HG03521 (cell line): ENCODE data around the gene SEMA5B.

Source experiments
- ATAC-seq: cut with Tn5 transposase; IDR thresholded peaks from one replicate; pipeline ENCODE4 v1.9.1; 2021; ENCODE audit warnings: mild to moderate bottlenecking, moderate library complexity; ENCODE audit not compliant: unreplicated experiment

SEMA5B gene

GRCh38 chr3:122912772-122913538 is 114.6 kb downstream of the SEMA5B start:
- no peak for ATAC-seq

GRCh38 chr3:122911901-122912300 is 115.7 kb downstream of the SEMA5B start:
- no peak for ATAC-seq

GRCh38 chr3:122908251-122908650 is 119.3 kb downstream of the SEMA5B start:
- no peak for ATAC-seq

GRCh38 chr3:122907471-122907870 is 120.1 kb downstream of the SEMA5B start:
- no peak for ATAC-seq

- no peak for ATAC-seq
These were observed 124.4 kb downstream of the SEMA5B start for GRCh38 chr3:122903171-122903570.

- no peak for ATAC-seq
These were observed 125.2 kb downstream of the SEMA5B start for GRCh38 chr3:122902326-122902725.

GRCh38 chr3:122898298-122898697 is 129.3 kb downstream of the SEMA5B start:
- ATAC-seq = no peak

GRCh38 chr3:122893754-122894668 is 133.6 kb downstream of the SEMA5B start:
- no peak for ATAC-seq

- no peak for ATAC-seq
These were observed 134.3 kb downstream of the SEMA5B start for GRCh38 chr3:122893282-122893681.

- ATAC-seq = no peak
These were observed 135.2 kb downstream of the SEMA5B start for GRCh38 chr3:122892118-122892960.

GRCh38 chr3:122890720-122891220 is 136.8 kb downstream of the SEMA5B start:
- ATAC-seq = no peak

- ATAC-seq = peak; percentile 67
These were observed 137.4 kb downstream of the SEMA5B start for GRCh38 chr3:122890077-122890719.

GRCh38 chr3:122886946-122887345 is 140.6 kb downstream of the SEMA5B start:
- ATAC-seq = no peak

- no peak for ATAC-seq
These were observed 141.3 kb downstream of the SEMA5B start for GRCh38 chr3:122886251-122886650.

- no peak for ATAC-seq
These were observed 145.1 kb downstream of the SEMA5B start for GRCh38 chr3:122882361-122882947.

- no peak for ATAC-seq
These were observed 146.9 kb downstream of the SEMA5B start for GRCh38 chr3:122880624-122881023.

GRCh38 chr3:122880173-122880572 is 147.4 kb downstream of the SEMA5B start:
- ATAC-seq = no peak

GRCh38 chr3:122875547-122876127 is 151.9 kb downstream of the SEMA5B start:
- no peak for ATAC-seq

- ATAC-seq = no peak
These were observed 153.6 kb downstream of the SEMA5B start for GRCh38 chr3:122873741-122874515.
